ENCODE measurements around the gene BAD.
A peak's percentile ranks its signal among the peaks of the same experiment; 100 is the strongest.

BAD gene

GRCh38 chr11:64296830-64297698, 12.6 kb upstream of the BAD start:
- no peak for DNase-seq (ENCODE audit: low read depth in 3 of 3)

- DNase-seq (ENCODE audit: low read depth in 3 of 3): no peak
These were observed 11.8 kb upstream of the BAD start for GRCh38 chr11:64296236-64296635.

GRCh38 chr11:64295760-64296159, 11.3 kb upstream of the BAD start:
- DNase-seq (ENCODE audit: low read depth in 3 of 3): no peak

GRCh38 chr11:64294774-64295173, 10.3 kb upstream of the BAD start:
- no peak for DNase-seq (ENCODE audit: low read depth in 3 of 3)

GRCh38 chr11:64292460-64293254, 8.2 kb upstream of the BAD start:
- DNase-seq (ENCODE audit: low read depth in 3 of 3): no peak

- no peak for DNase-seq (ENCODE audit: low read depth in 3 of 3)
These were observed 7.4 kb upstream of the BAD start for GRCh38 chr11:64291752-64292459.

GRCh38 chr11:64291262-64291751, 6.8 kb upstream of the BAD start, which contains the start of gene KCNK4:
TSS of gene KCNK4 (plus strand) at chr11:64291302. CDS start at chr11:64293019, 1,717 bp downstream.
- DNase-seq (ENCODE audit: low read depth in 3 of 3): no peak

GRCh38 chr11:64290352-64291261, 6.1 kb upstream of the BAD start:
- DNase-seq (ENCODE audit: low read depth in 3 of 3): no peak

GRCh38 chr11:64289002-64289564, 4.6 kb upstream of the BAD start:
- DNase-seq (ENCODE audit: low read depth in 3 of 3): no peak

- no peak for DNase-seq (ENCODE audit: low read depth in 3 of 3)
These were observed 3.9 kb upstream of the BAD start for GRCh38 chr11:64288353-64288750.

GRCh38 chr11:64287676-64288352, 3.3 kb upstream of the BAD start:
- no peak for DNase-seq (ENCODE audit: low read depth in 3 of 3)

- no peak for DNase-seq (ENCODE audit: low read depth in 3 of 3)
These were observed 2.3 kb upstream of the BAD start for GRCh38 chr11:64286801-64287159.

- DNase-seq (ENCODE audit: low read depth in 3 of 3): no peak
These were observed 1.7 kb upstream of the BAD start for GRCh38 chr11:64285885-64286800.

GRCh38 chr11:64284962-64285884, 758 bp upstream of the BAD start, which contains the start of gene GPR137:
TSS of gene GPR137 (plus strand) at chr11:64285848. CDS start at chr11:64286525, 677 bp downstream.
- peak; percentile 74 to 87 (median 82) for DNase-seq (ENCODE audit: low read depth in 3 of 3)

- DNase-seq (ENCODE audit: low read depth in 3 of 3): no peak
These were observed 1.4 kb downstream of the BAD start for GRCh38 chr11:64283092-64283491.

GRCh38 chr11:64281957-64282770, 2.3 kb downstream of the BAD start:
- no peak for DNase-seq (ENCODE audit: low read depth in 3 of 3)
